HL-60 (cell line): ENCODE results near the gene TGFBI.

Experiments used
- DNase-seq, 2 experiments: peaks; one replicate each; pipeline ENCODE4 v3.0.0-alpha.2; 2010 to 2020; ENCODE audit warnings: low read depth in 1 of 2, low spot score in 1 of 2
- H3K27ac ChIP-seq: fragments of 250-450 bp; sonication (Bioruptor Pico); replicated peaks from 2 replicates; pipeline ENCODE4 v1.5.1; 2020; ENCODE audit warnings: mild to moderate bottlenecking, moderate library complexity
- H3K27me3 ChIP-seq: fragments of 250-450 bp; sonication (Bioruptor Pico); 2 replicates; pipeline ENCODE4 v1.5.1; 2021; ENCODE audit warnings: mild to moderate bottlenecking, moderate library complexity; ENCODE audit not compliant: insufficient read depth, poor library complexity, severe bottlenecking
- H3K4me3 ChIP-seq: replicated peaks from 2 replicates; pipeline ENCODE4 v1.5.1; 2011; ENCODE audit warnings: mild to moderate bottlenecking, control low read depth, low read length; ENCODE audit not compliant: insufficient read depth
- CTCF ChIP-seq: IDR thresholded peaks from one replicate; pipeline ENCODE4 v1.5.1; 2011; ENCODE audit warnings: low read length, control low read depth, inconsistent platforms; ENCODE audit not compliant: insufficient read depth
- GABPA ChIP-seq: IDR thresholded peaks from 2 replicates; pipeline ENCODE4 v1.6.1; 2012; ENCODE audit warnings: low read depth
- POLR2AphosphoS5 ChIP-seq: IDR thresholded peaks from 2 replicates; pipeline ENCODE4 v1.6.1; 2012; ENCODE audit warnings: low read depth
- REST ChIP-seq: IDR thresholded peaks from 2 replicates; pipeline ENCODE4 v1.6.1; 2012; ENCODE audit warnings: low read depth; ENCODE audit not compliant: insufficient replicate concordance
- SPI1 ChIP-seq: IDR thresholded peaks from 2 replicates; pipeline ENCODE4 v1.6.1; 2012; ENCODE audit warnings: low read depth, mild to moderate bottlenecking, borderline replicate concordance

TGFBI gene

GRCh38 chr5:136106351-136107031 lies 77.7 kb downstream of the TGFBI start:
- Histone ChIP-seq H3K4me3 (no peak overlapping the region), H3K27ac (no peak overlapping the region), H3K27me3 (no peaks in the 10 kb centered on the region)
- DNase-seq = no peak
- no peak for TF ChIP-seq REST
- no peak for TF ChIP-seq GABPA
- TF ChIP-seq POLR2AphosphoS5 = no peak
- no peak for TF ChIP-seq SPI1
- no peak for TF ChIP-seq CTCF

GRCh38 chr5:136108180-136108611 lies 79.4 kb downstream of the TGFBI start:
- no peak overlapping the region for H3K27ac ChIP-seq
- H3K27me3 ChIP-seq = no peaks in the 10 kb centered on the region
- H3K4me3 ChIP-seq = no peak overlapping the region
- no peak for TF ChIP-seq CTCF
- TF ChIP-seq GABPA = no peak
- no peak for TF ChIP-seq SPI1
- TF ChIP-seq REST = no peak
- TF ChIP-seq POLR2AphosphoS5 = no peak
- no peak for DNase-seq

- TF ChIP-seq CTCF = no peak
- TF ChIP-seq SPI1 = no peak
- no peak for TF ChIP-seq POLR2AphosphoS5
- TF ChIP-seq REST = no peak
- no peak for TF ChIP-seq GABPA
- Histone ChIP-seq H3K4me3 (no peak overlapping the region), H3K27me3 (no peaks in the 10 kb centered on the region), H3K27ac (no peak overlapping the region)
- no peak for DNase-seq
These were observed 80.0 kb downstream of the TGFBI start for GRCh38 chr5:136108766-136109165.
